Caki2 (cell line): ENCODE results near the gene B3GNT2. TPM values are rescaled to one million over a fixed set of nuclear protein-coding genes. Genes with fewer than 3 reads are reported as not detected.
"Not testable (repeated sequence)": the region's sequence is repeated elsewhere in the genome, so short reads cannot be mapped to it uniquely, and the experiment has no call there.

ENCODE experiments used
- DNase-seq: peaks from one replicate; pipeline ENCODE4 v3.0.0-alpha.2; 2015; ENCODE audit warnings: low read depth
- in situ Hi-C: cut with HindIII; loops from 2 replicates; pipeline ENCODE4 v1.10.0; 2016; ENCODE audit warnings: low sequenced_read_pairs, low pct_unique_long_range_greater_than_20kb, mixed read lengths
- total RNA-seq: library from RNA; depleted of rRNA; stranded (reverse); fragments of >200 nt; shearing (Covaris generic); gene quantifications from 2 replicates; pipeline ENCODE4 v1.2.3, GENCODE V29; 2014; ENCODE audit warnings: low replicate concordance

Gene B3GNT2
- total RNA-seq, 1 experiment from 2014 or later: 11.5 TPM

DNA sequence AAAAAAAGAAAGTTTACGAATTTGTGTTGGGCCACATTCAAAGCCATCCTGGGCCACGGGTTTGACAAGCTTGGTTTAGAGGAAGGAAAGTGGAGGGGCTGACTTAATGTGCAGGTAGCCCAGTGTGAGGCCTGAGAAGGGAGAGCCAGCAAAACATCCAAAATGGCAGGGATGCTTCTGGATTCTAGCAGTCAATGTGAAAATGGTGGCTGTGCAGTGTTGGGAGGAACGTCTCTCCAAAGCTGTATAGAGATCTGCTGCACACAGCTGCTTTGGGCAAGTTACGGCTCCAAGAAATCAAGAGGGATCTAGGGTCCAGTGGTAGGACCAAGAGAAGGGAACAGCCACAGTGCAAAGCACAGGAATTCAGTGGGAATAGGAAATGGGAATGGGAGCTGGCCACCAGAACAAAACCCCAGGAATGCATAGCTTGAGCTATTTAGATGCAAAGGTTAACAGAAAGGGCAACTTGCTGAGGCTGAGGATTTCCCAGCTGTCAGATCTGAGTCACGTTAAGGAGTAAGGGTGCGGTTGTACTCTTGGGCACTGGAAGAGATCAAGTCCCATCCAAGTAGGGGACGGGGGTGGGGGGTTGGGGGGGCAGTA, 70.6 kb downstream of the B3GNT2 start:
- peak; percentile 14 for DNase-seq
- in situ Hi-C loops: no loop called here

DNA sequence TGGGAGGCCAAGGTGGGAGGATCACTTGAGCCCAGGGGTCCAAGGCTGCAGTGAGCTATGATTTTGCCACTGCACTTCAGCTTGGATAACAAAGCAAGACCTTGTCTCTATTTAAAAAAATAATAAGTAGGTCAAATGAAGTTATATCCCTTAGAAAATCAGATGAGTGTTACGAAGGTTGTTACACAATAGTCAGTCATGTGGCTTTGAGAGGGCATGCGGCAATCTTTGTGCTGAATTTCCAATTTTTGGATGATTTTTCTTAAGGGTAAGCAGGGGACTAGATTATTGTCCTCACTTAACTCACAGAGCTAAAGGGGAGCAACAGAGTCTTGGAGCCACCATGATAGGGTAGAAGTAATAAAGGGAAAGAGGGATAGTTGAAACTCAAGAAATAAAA, 71.8 kb downstream of the B3GNT2 start:
- in situ Hi-C loops: no loop called here
- DNase-seq: no peak

DNA sequence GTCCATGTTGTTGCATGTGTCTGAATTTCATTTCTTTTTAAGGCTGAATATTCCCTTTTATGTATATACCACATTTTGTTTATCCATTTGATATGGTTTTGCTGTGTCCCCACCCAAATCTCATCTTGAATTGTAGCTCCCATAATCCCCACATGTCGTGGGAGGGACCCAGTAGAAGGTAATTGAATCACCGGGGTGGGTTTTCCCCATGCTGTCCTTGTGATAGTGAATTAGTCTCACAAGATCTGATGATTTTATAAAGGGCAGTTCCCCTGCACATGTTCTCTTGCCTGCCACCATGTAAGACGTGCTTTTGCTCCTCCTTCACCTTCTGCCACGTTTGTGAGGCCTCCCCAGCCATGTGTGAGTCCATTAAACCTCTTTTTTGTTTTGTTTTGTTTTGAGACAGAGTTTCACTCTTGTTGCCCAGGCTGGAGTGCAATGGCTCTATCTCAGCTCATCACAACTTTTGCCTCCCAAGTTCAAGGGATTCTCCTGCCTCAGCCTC, 72.8 kb downstream of the B3GNT2 start:
- DNase-seq, in situ Hi-C loops: not testable (repeated sequence)

DNA sequence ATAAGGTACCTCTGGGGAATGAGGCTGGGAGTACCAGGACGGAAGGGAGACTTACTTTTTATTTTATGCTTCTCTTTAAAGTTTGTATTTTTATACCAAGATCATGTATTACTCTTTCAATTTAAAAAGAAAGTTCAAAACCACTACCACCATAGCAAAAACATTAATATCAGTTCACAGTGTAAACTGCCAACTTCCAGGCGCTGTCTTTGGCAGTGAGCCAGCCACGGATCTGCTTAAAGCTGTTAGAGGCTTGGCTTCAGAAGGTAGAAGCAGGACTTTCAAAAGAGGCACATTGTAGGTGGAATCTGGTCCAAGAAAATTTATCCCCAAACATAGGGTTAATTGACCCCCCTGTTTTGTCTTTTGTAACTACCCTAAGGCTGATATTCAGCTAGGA, 74.8 kb downstream of the B3GNT2 start:
- in situ Hi-C loops: no loop called here

More for the DNA sequence above, 74.8 kb downstream of the B3GNT2 start:
- DNase-seq: no peak
